GM13977 (cell line): ENCODE measurements around the gene PPIL3.
A peak's percentile ranks its signal among the peaks of the same experiment; 100 is the strongest.
"Not testable (repeated sequence)": the region's sequence is repeated elsewhere in the genome, so short reads cannot be mapped to it uniquely, and the experiment has no call there.

Experiments used
- DNase-seq: peaks from one replicate; pipeline ENCODE4 v3.0.0; 2012; ENCODE audit warnings: low spot score
- in situ Hi-C: fragments of 300-500 bp; cut with MboI; formaldehyde crosslinking; loops from one replicate; pipeline ENCODE4 v1.12.0; 2022; ENCODE audit warnings: low sequenced_read_pairs, low pct_unique_long_range_greater_than_20kb, mixed read lengths, inconsistent platforms; ENCODE audit not compliant: unreplicated experiment
- TF ChIP-seq, protein P1 (sequence below): IDR thresholded peaks from 2 replicates; pipeline ENCODE4 v1.5.1; 2012; ENCODE audit warnings: mild to moderate bottlenecking, control low read depth; ENCODE audit not compliant: insufficient read depth; ENCODE audit errors: extremely low read depth, missing control alignments

The PPIL3 gene

GRCh38 chr2:200905618-200906296, 16.9 kb upstream of the PPIL3 start:
- in situ Hi-C loops: loop anchor here (5.0 to 10.0 kb wide), 3 partner anchors 169 to 329 kb away; partner anchors contain the start of genes HYCC2 and NDUFB3
- TF ChIP-seq, protein P1, sequence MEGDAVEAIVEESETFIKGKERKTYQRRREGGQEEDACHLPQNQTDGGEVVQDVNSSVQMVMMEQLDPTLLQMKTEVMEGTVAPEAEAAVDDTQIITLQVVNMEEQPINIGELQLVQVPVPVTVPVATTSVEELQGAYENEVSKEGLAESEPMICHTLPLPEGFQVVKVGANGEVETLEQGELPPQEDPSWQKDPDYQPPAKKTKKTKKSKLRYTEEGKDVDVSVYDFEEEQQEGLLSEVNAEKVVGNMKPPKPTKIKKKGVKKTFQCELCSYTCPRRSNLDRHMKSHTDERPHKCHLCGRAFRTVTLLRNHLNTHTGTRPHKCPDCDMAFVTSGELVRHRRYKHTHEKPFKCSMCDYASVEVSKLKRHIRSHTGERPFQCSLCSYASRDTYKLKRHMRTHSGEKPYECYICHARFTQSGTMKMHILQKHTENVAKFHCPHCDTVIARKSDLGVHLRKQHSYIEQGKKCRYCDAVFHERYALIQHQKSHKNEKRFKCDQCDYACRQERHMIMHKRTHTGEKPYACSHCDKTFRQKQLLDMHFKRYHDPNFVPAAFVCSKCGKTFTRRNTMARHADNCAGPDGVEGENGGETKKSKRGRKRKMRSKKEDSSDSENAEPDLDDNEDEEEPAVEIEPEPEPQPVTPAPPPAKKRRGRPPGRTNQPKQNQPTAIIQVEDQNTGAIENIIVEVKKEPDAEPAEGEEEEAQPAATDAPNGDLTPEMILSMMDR: peak; percentile 89
- DNase-seq: peak; percentile 43

GRCh38 chr2:200901459-200902072, 12.7 kb upstream of the PPIL3 start:
- in situ Hi-C loops: loop anchor here (10.0 kb wide), 2 partner anchors 173 to 333 kb away; partner anchors contain the start of genes HYCC2 and NDUFB3
- peak; percentile 82 for DNase-seq
- TF ChIP-seq, protein P1: peak; percentile 75

GRCh38 chr2:200899482-200899881, 10.6 kb upstream of the PPIL3 start:
- DNase-seq: no peak
- in situ Hi-C loops: no loop called here
- TF ChIP-seq, protein P1: no peak

DNA sequence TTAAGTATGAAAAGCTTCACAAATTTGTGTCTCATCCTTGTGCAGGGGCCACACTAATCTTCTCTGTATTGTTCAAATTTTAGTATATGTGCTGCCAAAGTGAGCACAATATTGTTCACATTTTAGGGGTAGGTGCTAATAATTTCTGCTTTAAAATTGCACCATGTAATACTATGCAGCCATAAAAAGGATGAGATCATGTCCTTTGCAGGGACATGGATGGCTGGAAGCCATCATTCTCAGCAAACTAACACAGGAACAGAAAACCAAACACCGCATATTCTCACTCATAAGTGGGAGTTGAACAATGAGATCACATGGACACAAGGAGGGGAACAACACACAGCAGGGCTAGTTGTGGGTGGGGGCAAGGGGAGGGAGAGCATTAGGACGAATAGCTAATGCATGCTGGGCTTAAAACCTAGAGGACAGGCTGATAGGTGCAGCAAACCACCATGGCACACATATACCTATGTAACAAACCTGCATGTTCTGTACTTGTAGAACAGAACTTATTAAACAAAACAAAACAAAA, 7.1 kb downstream of the PPIL3 start:
- in situ Hi-C loops, DNase-seq: not testable (repeated sequence)

DNA sequence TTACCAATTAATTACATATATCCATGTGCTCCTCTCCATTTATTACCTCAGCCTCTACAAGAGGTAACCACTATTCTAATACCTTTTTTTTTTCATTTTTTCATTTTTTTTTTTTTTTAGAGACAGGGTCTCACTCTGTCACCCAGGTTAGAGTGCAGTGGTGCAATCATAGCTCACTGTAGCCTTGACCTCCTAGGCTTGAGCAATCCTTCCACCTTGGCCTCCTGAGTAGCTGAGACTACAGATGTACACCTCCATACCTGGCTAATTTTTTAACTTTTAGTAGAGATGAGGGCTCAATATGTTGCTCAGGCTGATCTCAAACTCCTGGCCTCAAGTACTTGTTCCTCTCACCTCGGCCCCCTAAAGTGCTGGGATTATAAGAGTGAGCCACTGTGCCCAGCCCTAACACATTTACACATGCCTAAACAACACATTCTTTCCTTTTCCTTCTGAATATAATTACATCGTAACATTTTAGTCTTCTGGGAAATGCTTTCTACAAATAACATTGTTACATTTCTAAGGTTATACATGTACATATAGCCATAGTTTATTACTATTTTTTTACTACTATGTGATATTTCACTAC, 10.5 kb downstream of the PPIL3 start:
- in situ Hi-C loops: no loop called here
- no peak for DNase-seq
- TF ChIP-seq, protein P1: no peak

DNA sequence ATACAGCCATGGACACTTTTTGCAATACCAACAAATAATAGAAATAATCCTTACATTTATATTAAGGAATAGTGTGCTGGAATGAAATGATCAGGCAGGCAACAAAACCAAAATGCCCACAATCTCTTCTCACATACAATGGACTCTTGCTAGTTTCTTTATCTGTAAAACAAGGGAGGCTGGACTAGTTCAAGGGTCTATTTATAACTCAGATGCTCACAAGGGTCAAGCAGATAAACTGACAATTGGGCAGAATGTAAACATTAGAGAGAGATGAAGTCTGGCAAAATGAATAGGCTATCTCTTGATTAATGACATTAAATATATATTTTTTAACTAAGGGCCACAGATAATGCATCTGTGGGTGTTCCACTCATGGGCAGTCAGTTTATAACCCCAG, 11.4 kb downstream of the PPIL3 start:
- no peak for DNase-seq
- in situ Hi-C loops: no loop called here
- TF ChIP-seq, protein P1: no peak

DNA sequence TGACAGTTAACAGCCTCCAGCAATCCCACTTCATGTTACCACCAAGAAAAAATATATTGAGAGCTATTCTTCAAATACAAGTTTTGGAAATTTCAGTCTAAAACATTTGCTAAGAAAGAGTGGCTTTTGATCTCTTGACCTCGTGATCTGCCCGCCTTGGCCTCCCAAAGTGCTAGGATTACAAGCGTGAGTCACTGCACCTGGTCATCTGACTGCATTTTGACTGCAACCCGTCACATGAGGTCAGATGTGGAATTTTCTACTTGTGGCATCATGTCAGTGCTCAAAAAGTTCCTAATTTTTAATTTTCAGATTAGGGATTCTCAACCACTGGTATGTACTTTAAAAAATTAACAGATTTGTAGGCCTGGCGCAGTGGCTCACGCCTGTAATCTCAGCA, 15.3 kb downstream of the PPIL3 start:
- in situ Hi-C loops: no loop called here
- TF ChIP-seq, protein P1: no peak

More for the DNA sequence above, 15.3 kb downstream of the PPIL3 start:
- DNase-seq: no peak
